Peyer's patch (tissue), 4 donors: ENCODE measurements around the gene KRT12. TPM values are rescaled to one million over a fixed set of nuclear protein-coding genes. Genes with fewer than 3 reads are reported as not detected.

ENCODE experiments used
- DNase-seq, 3 donors: peaks; one replicate each; pipeline ENCODE4 v3.0.0-alpha.2; 2017 to 2019
- H3K27ac ChIP-seq, 4 donors: fragments of 200-600 bp; sonication (generic); one replicate each; pipeline ENCODE4 v1.5.1; 2016 to 2019
- H3K27me3 ChIP-seq, 2 donors: fragments of 200-600 bp; sonication (generic); one replicate each; pipeline ENCODE4 v1.5.1; 2019
- H3K36me3 ChIP-seq, 3 donors: fragments of 200-600 bp; sonication (generic); one replicate each; pipeline ENCODE4 v1.5.1; 2016 to 2019
- H3K4me1 ChIP-seq, 4 donors: fragments of 200-600 bp; sonication (generic); one replicate each; pipeline ENCODE4 v1.5.1; 2016 to 2019
- H3K4me3 ChIP-seq, 4 donors: fragments of 200-600 bp; sonication (generic); 1 replicate in 3 of 4; 2 replicates in 1 of 4; pipeline ENCODE4 v1.5.1; 2016 to 2019; ENCODE audit warnings: mild to moderate bottlenecking in 1 of 4
- H3K9me3 ChIP-seq, 4 donors: fragments of 200-600 bp; sonication (generic); one replicate each; pipeline ENCODE4 v1.5.1; 2016 to 2019; ENCODE audit warnings: mild to moderate bottlenecking in 1 of 4
- POLR2A ChIP-seq, 2 donors: fragments of 450-650 bp; IDR thresholded peaks; one replicate each; pipeline ENCODE4 v1.5.1; 2017; ENCODE audit warnings: antibody characterized with exemption in 2 of 2, mild to moderate bottlenecking in 2 of 2, moderate library complexity in 2 of 2
- total RNA-seq, 4 donors: library from RNA; depleted of rRNA; stranded (reverse); fragments of >200 nt; gene quantifications; one replicate each; pipeline ENCODE4 v1.1.0, GENCODE V29; 2016
- TF ChIP-seq, protein P1 (sequence below), 6 experiments: fragments of 450-650 bp in 4 of 6; fragments of 200-600 bp in 2 of 6; sonication (generic) in 1 of 6; IDR thresholded peaks; one replicate each; pipeline ENCODE4 v1.5.1; 2017 to 2019; ENCODE audit warnings: antibody characterized with exemption in 6 of 6, mild to moderate bottlenecking in 3 of 6, moderate library complexity in 1 of 6

Gene KRT12
- total RNA-seq, 4 donors from 2014 or later: 4.9 to 18.2 (median 9.1) TPM; not detected in 1

DNA sequence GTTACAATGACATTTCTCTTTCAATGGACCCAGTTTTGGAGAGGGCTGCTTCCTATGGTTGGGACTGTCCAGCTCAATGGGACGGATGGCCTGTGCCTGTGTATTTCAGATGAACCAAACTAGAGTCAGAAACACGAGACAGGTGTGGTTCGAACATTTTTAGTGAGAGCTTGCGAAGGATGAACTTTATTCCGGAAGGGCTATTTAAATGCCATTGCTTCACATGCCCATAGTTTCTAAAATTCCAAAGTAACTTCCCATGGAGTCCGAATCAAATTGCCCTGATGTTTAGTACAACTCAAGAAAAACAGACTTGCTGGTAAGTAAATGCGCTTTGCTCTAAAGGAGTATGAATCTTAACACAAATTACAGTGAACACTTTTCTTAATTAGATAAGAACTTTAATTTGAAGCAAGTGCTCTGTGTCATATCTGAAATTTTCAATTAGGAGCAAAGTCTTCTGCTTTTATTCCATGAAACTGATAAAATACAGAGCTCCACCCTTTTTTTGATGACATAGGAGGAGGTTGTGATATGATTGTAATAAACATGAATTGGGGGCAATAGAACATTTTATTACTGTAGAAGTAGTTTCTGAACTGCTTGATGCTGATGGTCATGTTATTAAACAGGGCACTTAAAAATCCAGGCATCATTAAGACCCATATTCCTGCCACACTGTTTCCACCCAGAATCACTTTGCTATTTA is 16.8 kb upstream of the KRT12 start:
- H3K9me3 ChIP-seq: no peaks in the 10 kb centered on the region
- DNase-seq: no peak
- H3K27me3 ChIP-seq: no peaks in the 10 kb centered on the region
- H3K4me3 ChIP-seq: peak overlapping the region in 3 of 4 donors; percentile 34 to 65 (median 55)
- H3K27ac ChIP-seq: peak overlapping the region in 2 of 4 donors; percentile 78 to 87
- H3K4me1 ChIP-seq: no peaks in the 10 kb centered on the region
- TF ChIP-seq, protein P1, sequence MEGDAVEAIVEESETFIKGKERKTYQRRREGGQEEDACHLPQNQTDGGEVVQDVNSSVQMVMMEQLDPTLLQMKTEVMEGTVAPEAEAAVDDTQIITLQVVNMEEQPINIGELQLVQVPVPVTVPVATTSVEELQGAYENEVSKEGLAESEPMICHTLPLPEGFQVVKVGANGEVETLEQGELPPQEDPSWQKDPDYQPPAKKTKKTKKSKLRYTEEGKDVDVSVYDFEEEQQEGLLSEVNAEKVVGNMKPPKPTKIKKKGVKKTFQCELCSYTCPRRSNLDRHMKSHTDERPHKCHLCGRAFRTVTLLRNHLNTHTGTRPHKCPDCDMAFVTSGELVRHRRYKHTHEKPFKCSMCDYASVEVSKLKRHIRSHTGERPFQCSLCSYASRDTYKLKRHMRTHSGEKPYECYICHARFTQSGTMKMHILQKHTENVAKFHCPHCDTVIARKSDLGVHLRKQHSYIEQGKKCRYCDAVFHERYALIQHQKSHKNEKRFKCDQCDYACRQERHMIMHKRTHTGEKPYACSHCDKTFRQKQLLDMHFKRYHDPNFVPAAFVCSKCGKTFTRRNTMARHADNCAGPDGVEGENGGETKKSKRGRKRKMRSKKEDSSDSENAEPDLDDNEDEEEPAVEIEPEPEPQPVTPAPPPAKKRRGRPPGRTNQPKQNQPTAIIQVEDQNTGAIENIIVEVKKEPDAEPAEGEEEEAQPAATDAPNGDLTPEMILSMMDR (IDR thresholded peaks at IDR 0.05): no peak
- TF ChIP-seq POLR2A (IDR thresholded peaks at IDR 0.05): peak; percentile 53 to 89
- peaks cover 0 to 27% (median 0%) of the 10 kb centered on the region in 3 donors for H3K36me3 ChIP-seq

DNA sequence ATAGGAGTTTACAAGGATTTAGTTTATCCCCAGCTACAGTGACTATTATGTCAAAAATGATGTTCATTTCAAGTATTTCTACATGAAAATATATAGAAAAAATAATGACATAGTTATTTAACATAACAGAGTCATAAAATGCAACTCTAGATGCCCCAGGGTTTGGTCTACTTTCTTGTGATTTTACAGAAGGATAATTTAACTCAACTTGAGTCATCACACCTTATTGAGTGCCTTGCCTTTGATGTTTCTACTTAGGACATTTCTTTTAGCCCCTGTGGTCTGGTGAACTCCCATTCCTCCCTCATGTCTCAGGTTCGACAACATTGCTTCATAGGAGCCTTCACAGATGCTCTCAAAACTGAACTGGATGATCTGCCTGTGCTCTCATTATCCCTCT is 16.0 kb upstream of the KRT12 start:
- Histone ChIP-seq H3K4me3 (peak overlapping the region in 3 of 4 donors; percentile 16 to 65 (median 55)), H3K36me3 (peaks cover 0 to 32% (median 0%) of the 10 kb centered on the region in 3 donors), H3K27ac (peak overlapping the region in 2 of 4 donors; percentile 71 to 78), H3K9me3 (no peaks in the 10 kb centered on the region), H3K4me1 (no peaks in the 10 kb centered on the region), H3K27me3 (no peaks in the 10 kb centered on the region)
- no peak for DNase-seq
- TF ChIP-seq POLR2A (IDR thresholded peaks at IDR 0.05): no peak
- TF ChIP-seq, protein P1 (IDR thresholded peaks at IDR 0.05): no peak

DNA sequence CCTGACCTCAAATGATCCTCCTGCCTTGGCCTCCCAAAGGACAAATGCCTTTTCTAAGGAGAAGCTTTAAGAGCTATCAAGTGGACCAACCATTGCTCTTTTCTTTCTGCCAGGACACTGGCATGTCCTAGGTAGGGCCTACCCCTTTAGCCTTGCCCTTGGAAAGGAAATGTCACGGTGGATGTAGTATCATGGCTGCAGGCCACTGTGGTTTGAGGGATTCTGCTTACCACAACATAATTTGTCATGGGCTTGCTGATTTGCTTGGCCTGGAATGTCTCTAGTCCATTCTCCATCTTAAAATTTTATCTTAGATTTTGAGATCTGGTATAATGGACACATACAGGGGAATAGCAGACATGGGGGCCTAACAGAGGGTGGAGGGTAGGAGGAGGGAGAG is 12.0 kb upstream of the KRT12 start:
- H3K27ac ChIP-seq: no peak overlapping the region
- H3K27me3 ChIP-seq: no peaks in the 10 kb centered on the region
- H3K36me3 ChIP-seq: peaks cover 0 to 44% (median 0%) of the 10 kb centered on the region in 3 donors
- TF ChIP-seq, protein P1 (IDR thresholded peaks at IDR 0.05): no peak
- no peak for TF ChIP-seq POLR2A (IDR thresholded peaks at IDR 0.05)
- DNase-seq: no peak
- no peaks in the 10 kb centered on the region for H3K4me1 ChIP-seq
- no peaks in the 10 kb centered on the region for H3K9me3 ChIP-seq
- H3K4me3 ChIP-seq: no peak overlapping the region

DNA sequence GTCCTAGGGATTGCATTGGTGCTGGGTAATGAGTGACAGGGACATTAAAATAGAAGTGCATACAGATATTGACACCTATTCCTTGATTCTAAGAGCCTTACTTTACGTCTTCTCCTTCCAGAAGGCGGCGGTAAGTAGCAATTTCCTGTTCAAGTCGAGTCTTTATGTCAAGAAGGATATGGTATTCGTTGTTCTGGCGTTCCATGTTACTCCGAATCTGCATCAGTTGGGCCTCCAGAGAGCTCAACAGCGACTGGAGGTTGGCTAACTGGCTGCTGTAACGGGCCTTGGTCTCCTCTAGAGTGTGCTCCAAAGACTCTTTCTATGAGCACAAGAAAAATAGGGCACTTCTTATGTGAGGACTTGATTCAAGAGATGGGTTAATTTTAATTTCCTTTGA is 11.0 kb upstream of the KRT12 start:
- no peaks in the 10 kb centered on the region for H3K4me1 ChIP-seq
- H3K27ac ChIP-seq: no peak overlapping the region
- no peaks in the 10 kb centered on the region for H3K27me3 ChIP-seq
- H3K36me3 ChIP-seq: peaks cover 0 to 44% (median 0%) of the 10 kb centered on the region in 3 donors
- no peak overlapping the region for H3K4me3 ChIP-seq
- no peaks in the 10 kb centered on the region for H3K9me3 ChIP-seq
- TF ChIP-seq, protein P1 (IDR thresholded peaks at IDR 0.05): no peak
- no peak for TF ChIP-seq POLR2A (IDR thresholded peaks at IDR 0.05)
- peak in 1 of 3 donors; percentile 38 for DNase-seq

DNA sequence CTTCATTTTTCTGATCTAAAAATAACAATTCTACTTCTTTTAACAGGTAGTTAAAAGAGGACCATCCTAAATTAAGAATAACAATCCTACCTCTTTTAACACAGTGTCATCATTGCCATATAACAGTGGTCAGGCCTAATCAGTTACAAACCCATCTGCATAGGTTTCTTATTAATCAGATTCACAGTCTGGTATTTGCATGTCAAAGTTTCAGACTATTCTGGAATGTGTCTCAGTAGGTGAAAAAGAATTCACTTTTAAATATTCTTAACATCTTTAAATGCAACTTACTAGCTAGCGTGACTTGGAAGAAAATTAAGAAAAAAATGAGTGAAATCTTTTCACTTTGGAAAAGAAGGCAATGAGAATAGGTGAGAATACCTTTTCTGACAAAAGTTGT is 6.8 kb upstream of the KRT12 start:
- Histone ChIP-seq H3K4me1 (no peaks in the 10 kb centered on the region), H3K36me3 (peaks cover 0 to 17% (median 0%) of the 10 kb centered on the region in 3 donors), H3K4me3 (no peak overlapping the region), H3K27ac (no peak overlapping the region), H3K9me3 (no peaks in the 10 kb centered on the region), H3K27me3 (no peaks in the 10 kb centered on the region)
- no peak for DNase-seq
- TF ChIP-seq, protein P1 (IDR thresholded peaks at IDR 0.05): no peak
- TF ChIP-seq POLR2A (IDR thresholded peaks at IDR 0.05): no peak
